BJ (cell line): Measurements from ENCODE around the gene OMA1. TPM values are rescaled to one million over a fixed set of nuclear protein-coding genes. Genes with fewer than 3 reads are reported as not detected.

Source experiments
- CTCF ChIA-PET: fragments of 350-600 bp; formaldehyde crosslinking; extraction: SDS; loops from one replicate; lab custom pipeline; 2021; ENCODE audit warnings: antibody characterized with exemption, inconsistent platforms; lab: Yijun Ruan, JAX
- POLR2A ChIA-PET: fragments of 300-600 bp; sonication (Branson Sonifier 250); formaldehyde crosslinking; extraction: SDS; loops from one replicate; lab custom pipeline; 2021; ENCODE audit warnings: antibody characterized with exemption; lab: Charles Lee
- DNase-seq: peaks from one replicate; pipeline ENCODE4 v3.0.0-alpha.2; 2011; ENCODE audit warnings: low read depth
- H3K27me3 ChIP-seq: 2 replicates; pipeline ENCODE4 v1.6.0; 2011; ENCODE audit warnings: low read length; ENCODE audit not compliant: control insufficient read depth, insufficient read depth
- H3K36me3 ChIP-seq: 2 replicates; pipeline ENCODE4 v1.5.1; 2011; ENCODE audit warnings: low read length; ENCODE audit not compliant: control insufficient read depth, insufficient read depth
- H3K4me3 ChIP-seq: 2 replicates; pipeline ENCODE4 v1.5.1; 2011; ENCODE audit warnings: low read depth, mild to moderate bottlenecking, control low read depth, low read length
- CTCF ChIP-seq: IDR thresholded peaks from 2 replicates; pipeline ENCODE4 v1.5.1; 2011; ENCODE audit warnings: low read depth, mild to moderate bottlenecking, control low read depth, inconsistent platforms, low read length, moderate library complexity; ENCODE audit not compliant: insufficient read depth
- polyA plus RNA-seq: library from polyadenylated mRNA; depleted of rRNA; stranded (reverse); fragments of >200 nt; gene quantifications from 2 replicates; pipeline ENCODE4 v1.2.3, GENCODE V29; 2011

OMA1 gene
- polyA plus RNA-seq, 1 experiment = 8.4 TPM

- DNase-seq = no peak
- TF ChIP-seq CTCF = no peak
- Histone ChIP-seq H3K4me3 (no peak overlapping the region), H3K36me3 (no peaks in the 10 kb centered on the region), H3K27me3 (peaks cover 32% of the 10 kb centered on the region)
- CTCF ChIA-PET = no interaction called here
- POLR2A ChIA-PET = no interaction called here
These were observed 27.4 kb upstream of the OMA1 start for GRCh38 chr1:58573705-58574591.

GRCh38 chr1:58573138-58573537, 26.6 kb upstream of the OMA1 start:
- ChIA-PET POLR2A (no interaction called here), CTCF (no interaction called here)
- no peaks in the 10 kb centered on the region for H3K36me3 ChIP-seq
- DNase-seq = no peak
- no peak overlapping the region for H3K4me3 ChIP-seq
- TF ChIP-seq CTCF = no peak
- peaks cover 35% of the 10 kb centered on the region for H3K27me3 ChIP-seq

- POLR2A ChIA-PET = no interaction called here
- no peak for TF ChIP-seq CTCF
- Histone ChIP-seq H3K27me3 (peaks cover 35% of the 10 kb centered on the region), H3K4me3 (no peak overlapping the region), H3K36me3 (no peaks in the 10 kb centered on the region)
- DNase-seq = no peak
- CTCF ChIA-PET = interaction anchor here (1.6 kb wide), 1 partner anchor 79 kb away, joined by 4 read pairs; no protein-coding TSS in a partner anchor
These were observed 26.2 kb upstream of the OMA1 start for GRCh38 chr1:58572690-58573089.

GRCh38 chr1:58571616-58572015, 25.1 kb upstream of the OMA1 start:
- POLR2A ChIA-PET = no interaction called here
- DNase-seq = no peak
- H3K27me3 ChIP-seq = peaks cover 31% of the 10 kb centered on the region
- TF ChIP-seq CTCF = no peak
- no peaks in the 10 kb centered on the region for H3K36me3 ChIP-seq
- CTCF ChIA-PET = interaction anchor here (0.9 to 1.6 kb wide), 3 partner anchors 19 to 81 kb away, joined by 3 to 4 read pairs (median 3); no protein-coding TSS in a partner anchor
- H3K4me3 ChIP-seq = no peak overlapping the region

- ChIA-PET CTCF (interaction anchor here (1.6 kb wide), 1 partner anchor 81 kb away, joined by 4 read pairs; no protein-coding TSS in a partner anchor), POLR2A (no interaction called here)
- H3K36me3 ChIP-seq = no peaks in the 10 kb centered on the region
- peaks cover 27% of the 10 kb centered on the region for H3K27me3 ChIP-seq
- TF ChIP-seq CTCF = no peak
- H3K4me3 ChIP-seq = no peak overlapping the region
- DNase-seq = no peak
These were observed 24.3 kb upstream of the OMA1 start for GRCh38 chr1:58570817-58571216.
